Hair follicle dermal papilla cell (primary cell): Measurements from ENCODE around the gene CSRNP3. TPM values are rescaled to one million over a fixed set of nuclear protein-coding genes. Genes with fewer than 3 reads are reported as not detected.

Source experiments
- total RNA-seq: library from RNA; depleted of rRNA; stranded (reverse); fragments of >200 nt; gene quantifications from 2 replicates; pipeline ENCODE4 v1.2.3, GENCODE V29; 2012

CSRNP3 gene, protein sequence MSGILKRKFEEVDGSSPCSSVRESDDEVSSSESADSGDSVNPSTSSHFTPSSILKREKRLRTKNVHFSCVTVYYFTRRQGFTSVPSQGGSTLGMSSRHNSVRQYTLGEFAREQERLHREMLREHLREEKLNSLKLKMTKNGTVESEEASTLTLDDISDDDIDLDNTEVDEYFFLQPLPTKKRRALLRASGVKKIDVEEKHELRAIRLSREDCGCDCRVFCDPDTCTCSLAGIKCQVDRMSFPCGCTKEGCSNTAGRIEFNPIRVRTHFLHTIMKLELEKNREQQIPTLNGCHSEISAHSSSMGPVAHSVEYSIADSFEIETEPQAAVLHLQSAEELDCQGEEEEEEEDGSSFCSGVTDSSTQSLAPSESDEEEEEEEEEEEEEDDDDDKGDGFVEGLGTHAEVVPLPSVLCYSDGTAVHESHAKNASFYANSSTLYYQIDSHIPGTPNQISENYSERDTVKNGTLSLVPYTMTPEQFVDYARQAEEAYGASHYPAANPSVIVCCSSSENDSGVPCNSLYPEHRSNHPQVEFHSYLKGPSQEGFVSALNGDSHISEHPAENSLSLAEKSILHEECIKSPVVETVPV
- 1.2 and 1.6 TPM in 2 replicates for total RNA-seq

DNA sequence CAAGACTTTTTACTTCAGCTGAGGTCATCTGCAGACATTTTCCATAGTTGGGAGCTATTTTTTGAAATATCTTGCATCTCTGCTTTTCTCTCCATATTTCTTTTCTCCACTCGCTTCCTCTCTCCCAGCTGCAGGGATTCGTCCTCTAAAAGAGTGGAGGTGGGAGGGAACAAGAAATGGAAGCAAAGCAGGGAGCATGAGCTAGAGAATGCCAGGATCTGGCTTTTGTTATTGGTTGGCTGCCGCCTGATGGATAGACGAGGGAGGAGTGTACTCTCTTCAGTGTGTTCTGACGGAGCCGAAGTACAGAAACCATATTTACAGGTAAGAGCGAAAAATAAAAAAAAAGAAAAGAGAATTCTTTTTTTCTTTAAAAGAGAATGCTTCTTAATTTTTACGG lies at the start of gene CSRNP3:
CSRNP3 (plus strand) TSS at position 282 of the 400 bp plus-strand sequence. CDS start 125,368 bp downstream, outside the sequence.

Other genes starting within 250 kb of the CSRNP3 start
- 0.36 and 0.97 TPM in 2 replicates for gene SCN2A, start 230.3 kb upstream of the CSRNP3 start, total RNA-seq